Measurements from ENCODE around the gene PRPF18. TPM values are rescaled to one million over a fixed set of nuclear protein-coding genes. Genes with fewer than 3 reads are reported as not detected.

Gene PRPF18
- total and polyA plus RNA-seq, 2 of the 4 experiments (the other 2 are of a cell fraction), result 10.0 to 16.9 TPM

- H3K56ac ChIP-seq (ENCODE audit: extremely low read depth, insufficient read depth, low read length), result no peak overlapping the region
- ChIA-PET CTCF (no interaction called here), POLR2A (ENCODE audit: unreplicated experiment) (no interaction called here)
- H3K27ac ChIP-seq (ENCODE audit: insufficient read depth, low read length), result no peak overlapping the region
- no TSS peak for BruUV-seq (replicated peaks)
- H4K20me1 ChIP-seq (ENCODE audit: insufficient read depth, low read length), result no peaks in the 10 kb centered on the region
- H2AFZ ChIP-seq (replicated peaks; ENCODE audit: low read length, poor library complexity), result no peak overlapping the region
- H3K9me3 ChIP-seq (ENCODE audit: control insufficient read depth, insufficient read depth, low read length), result no peaks in the 10 kb centered on the region
- no peak overlapping the region for H2BK5ac ChIP-seq (ENCODE audit: low read depth, low read length, poor library complexity, severe bottlenecking)
- TF ChIP-seq RAD21 (IDR thresholded peaks at IDR 0.05; ENCODE audit: low read length) (no peak), MAZ (IDR thresholded peaks at IDR 0.05; ENCODE audit: borderline replicate concordance, low read depth, low read length) (no peak), USF2 (IDR thresholded peaks at IDR 0.05; ENCODE audit: low read depth, low read length) (no peak), NFE2L2 (IDR thresholded peaks at IDR 0.05; ENCODE audit: low read depth, low read length) (no peak), FOS (IDR thresholded peaks at IDR 0.05; ENCODE audit: low read depth, low read length) (no peak), CHD1 (IDR thresholded peaks at IDR 0.05; ENCODE audit: low read depth, low read length) (no peak), CEBPB (IDR thresholded peaks at IDR 0.05; ENCODE audit: low read depth, low read length) (no peak), MAFK (IDR thresholded peaks at IDR 0.05; ENCODE audit: low read depth, low read length) (no peak), MXI1 (IDR thresholded peaks at IDR 0.05; ENCODE audit: borderline replicate concordance, low read depth, low read length) (no peak), POLR2A (IDR thresholded peaks at IDR 0.05; ENCODE audit: low read depth, low read length) (no peak), SMC3 (IDR thresholded peaks at IDR 0.05; ENCODE audit: low read depth, low read length) (no peak), ELK1 (IDR thresholded peaks at IDR 0.05; ENCODE audit: borderline replicate concordance, low read depth, low read length) (no peak), RCOR1 (IDR thresholded peaks at IDR 0.05; ENCODE audit: insufficient replicate concordance, low read length) (no peak), BHLHE40 (IDR thresholded peaks at IDR 0.05; ENCODE audit: low read depth, low read length) (no peak), CTCF (conservative IDR thresholded peaks at IDR 0.05; ENCODE audit: low read depth, low read length) (no peak), RFX5 (IDR thresholded peaks at IDR 0.05; ENCODE audit: low read depth, low read length) (no peak)
- no peak overlapping the region for H2AK9ac ChIP-seq (replicated peaks; ENCODE audit: low read depth, low read length, poor library complexity)
- ATAC-seq (ENCODE audit: low read depth) (no peak), DNase-seq (no peak)
- dilution Hi-C loops (cut with HindIII; ENCODE audit: low sequenced_read_pairs, unreplicated experiment) (no loop called here), in situ Hi-C loops (cut with MboI; ENCODE audit: low sequenced_read_pairs) (no loop called here), intact Hi-C loops (cut with micrococcal nuclease) (no loop called here)
- no peak overlapping the region for H4K5ac ChIP-seq (ENCODE audit: low read depth, low read length)
- H3K79me1 ChIP-seq (ENCODE audit: low read depth in 1 of 2, low read length in 2 of 2), result peaks cover 3 to 13% of the 10 kb centered on the region in 2 experiments; a peak in 2 of 4 replicates
- H2BK15ac ChIP-seq (ENCODE audit: low read depth, low read length), result no peak overlapping the region
- no peaks in the 10 kb centered on the region for H3K27me3 ChIP-seq (ENCODE audit: control insufficient read depth, insufficient read depth, low read length)
- H3K9me1 ChIP-seq (ENCODE audit: insufficient read depth, low read length), result peaks cover 10% of the 10 kb centered on the region
- no peak overlapping the region for H3K14ac ChIP-seq (replicated peaks; ENCODE audit: low read depth, low read length)
- H3K18ac ChIP-seq (ENCODE audit: low read depth, low read length), result no peak overlapping the region
- H3K9ac ChIP-seq (ENCODE audit: low read depth, low read length), result no peak overlapping the region
- WGBS, 2 experiments (ENCODE audit: extremely low coverage in 2 of 2, insufficient read length in 1 of 2), result no CpG with 5 or more reads among the region's 2 CpGs
- H3K4ac ChIP-seq (ENCODE audit: low read depth, low read length), result no peak overlapping the region
- H2BK120ac ChIP-seq (ENCODE audit: low read depth, low read length), result no peak overlapping the region
- H3K4me3 ChIP-seq (ENCODE audit: insufficient read depth, low read depth, low read length), result no peak overlapping the region
- H3K4me2 ChIP-seq (ENCODE audit: low read depth, low read length), result no peak overlapping the region
- no peaks in the 10 kb centered on the region for H3K4me1 ChIP-seq (ENCODE audit: control insufficient read depth, insufficient read depth, low read length)
- H4K8ac ChIP-seq (ENCODE audit: low read depth in 2 of 2, low read length in 2 of 2), result no peak overlapping the region
- no peak overlapping the region for H4K91ac ChIP-seq (ENCODE audit: insufficient read depth, low read depth, low read length)
- no peak overlapping the region for H2BK20ac ChIP-seq (ENCODE audit: low read depth, low read length)
- H2AK5ac ChIP-seq (ENCODE audit: low read depth, low read length), result no peak overlapping the region
- peaks cover 17% of the 10 kb centered on the region for H3K36me3 ChIP-seq (ENCODE audit: control insufficient read depth, insufficient read depth, low read length)
- H3K23ac ChIP-seq (ENCODE audit: low read depth, low read length), result no peak overlapping the region
Observed at GRCh38 chr10:13621931-13622330, 35.2 kb downstream of the PRPF18 start.

Data from IMR-90 (cell line).